ENCODE measurements around the gene MC1R. TPM values are rescaled to one million over a fixed set of nuclear protein-coding genes. Genes with fewer than 3 reads are reported as not detected.

Gene MC1R
- total RNA-seq, 1 experiment from 2014 or later, result 13.1 TPM

- no peak overlapping the region for H3K27ac Mint-ChIP-seq (ENCODE audit: low read depth, unreplicated experiment)
- ChIA-PET POLR2A (interaction anchor here (1.0 kb wide), 1 partner anchor 10 kb away, joined by 3 read pairs; no protein-coding TSS in a partner anchor), CTCF (interaction anchor here (0.6 to 1.0 kb wide), 2 partner anchors 19 to 110 kb away, joined by 3 read pairs; no protein-coding TSS in a partner anchor)
- no peaks in the 10 kb centered on the region for H3K9me3 Mint-ChIP-seq (ENCODE audit: unreplicated experiment)
- no TSS peak for BruUV-seq (replicated peaks)
- intact Hi-C loops (cut with micrococcal nuclease), result no loop called here
- no peak for DNase-seq (ENCODE audit: unreplicated experiment)
- no peaks in the 10 kb centered on the region for H3K27me3 Mint-ChIP-seq (ENCODE audit: insufficient read depth, unreplicated experiment)
- no peak for TF ChIP-seq CTCF (IDR thresholded peaks at IDR 0.05; ENCODE audit: unreplicated experiment)
- peaks cover 12% of the 10 kb centered on the region for H3K4me1 Mint-ChIP-seq (ENCODE audit: insufficient read depth, unreplicated experiment)
- peaks cover 29% of the 10 kb centered on the region for H3K36me3 Mint-ChIP-seq (ENCODE audit: insufficient read depth, unreplicated experiment)
- no peak overlapping the region for H3K4me3 Mint-ChIP-seq (ENCODE audit: unreplicated experiment)
Measured at GRCh38 chr16:89969741-89970410, 51.2 kb downstream of the MC1R start.

Other genes with a start within 250 kb of the MC1R start
- 73.0 and 83.4 TPM in 2 replicates for gene CDK10, start 232.2 kb upstream of the MC1R start, total RNA-seq (2022)
- 12.1 and 12.5 TPM in 2 replicates for gene SPATA2L, start 217.2 kb upstream of the MC1R start, total RNA-seq (2022)
- gene VPS9D1, start 198.0 kb upstream of the MC1R start, total RNA-seq (2022), result 12.0 and 13.2 TPM in 2 replicates
- gene ZNF276, start 197.3 kb upstream of the MC1R start, total RNA-seq (2022), result 32.7 and 33.6 TPM in 2 replicates
- 18.5 and 30.6 TPM in 2 replicates for gene FANCA, start 102.2 kb upstream of the MC1R start, total RNA-seq (2022)
- gene SPIRE2, start 90.4 kb upstream of the MC1R start, total RNA-seq (2022), result 3.8 and 4.8 TPM in 2 replicates
- 200 and 239 TPM in 2 replicates for gene TCF25, start 45.3 kb upstream of the MC1R start, total RNA-seq (2022)
- gene TUBB3, start 4.5 kb downstream of the MC1R start, total RNA-seq (2022), result 20.2 and 23.0 TPM in 2 replicates
- 68.8 and 78.2 TPM in 2 replicates for gene DEF8, start 29.9 kb downstream of the MC1R start, total RNA-seq (2022)
- 3.5 TPM in 2 replicates for gene DBNDD1, start 100.6 kb downstream of the MC1R start, total RNA-seq (2022)
- not detected in 2 replicates for gene PRDM7, start 158.5 kb downstream of the MC1R start, total RNA-seq (2022)

Data from MCF 10A (cell line).